HL-60 (cell line): ENCODE measurements around the gene OGN.

ENCODE experiments used
- CTCF ChIP-seq: IDR thresholded peaks from one replicate; pipeline ENCODE4 v1.5.1; 2011; ENCODE audit warnings: low read length, control low read depth, inconsistent platforms; ENCODE audit not compliant: insufficient read depth
- POLR2AphosphoS5 ChIP-seq: IDR thresholded peaks from 2 replicates; pipeline ENCODE4 v1.6.1; 2012; ENCODE audit warnings: low read depth

- TF ChIP-seq CTCF (no peak), POLR2AphosphoS5 (no peak)
These were observed 58.8 kb downstream of the OGN start for GRCh38 chr9:92345582-92345981.
